ENCODE results near the gene LIX1.
"Not testable (repeated sequence)": the region's sequence is repeated elsewhere in the genome, so short reads cannot be mapped to it uniquely, and the experiment has no call there.

LIX1 gene

DNA sequence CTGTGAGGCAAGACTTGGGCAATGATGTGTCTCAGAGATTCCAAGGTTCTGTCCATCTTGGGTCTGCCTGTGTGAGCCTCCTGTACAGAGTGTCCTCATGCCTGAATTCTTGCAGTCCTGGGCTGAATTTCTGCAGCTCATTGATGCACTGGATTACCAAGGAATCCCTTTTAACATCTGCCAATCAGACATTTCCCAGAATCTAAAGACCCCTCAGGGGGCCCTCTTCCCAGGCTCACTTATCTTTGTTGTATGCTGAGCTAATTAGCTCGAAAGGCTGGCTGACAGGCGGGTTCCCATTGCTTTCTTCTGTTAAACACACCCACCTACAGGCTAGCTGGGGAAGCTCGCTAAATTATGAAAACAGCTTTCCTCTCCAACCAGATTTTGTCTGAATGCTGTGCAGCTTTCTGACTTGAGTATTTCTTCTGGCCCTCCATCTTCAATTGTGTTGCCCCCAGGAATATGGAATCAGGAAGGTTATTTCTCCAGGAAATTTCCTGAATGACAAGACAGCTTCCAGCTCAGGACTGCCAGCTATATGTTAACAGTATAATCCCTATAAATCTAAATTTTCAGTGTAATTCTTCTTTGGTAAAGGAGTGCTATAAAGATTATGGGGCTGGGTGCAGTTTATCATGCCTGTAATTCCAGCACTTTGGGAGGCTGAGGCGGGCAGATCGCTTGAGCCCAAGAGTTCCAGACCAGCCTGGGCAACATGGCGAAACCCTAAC, at the start of gene LIX1:
LIX1 (minus strand) TSS at position 91 of the 734 bp plus-strand sequence; CDS start at position 56, 35 bp downstream.
- peak; percentile 51 to 52 for DNase-seq

- DNase-seq = no peak
Observed at GRCh38 chr5:97191893-97192292, 49.5 kb upstream of the LIX1 start.

- not testable (repeated sequence) for DNase-seq
Observed at GRCh38 chr5:97189523-97189922, 47.1 kb upstream of the LIX1 start.

- DNase-seq = no peak
Observed at GRCh38 chr5:97183930-97184213, 41.5 kb upstream of the LIX1 start.

- DNase-seq = peak; percentile 92 to 95
Observed at GRCh38 chr5:97183100-97183929, 40.9 kb upstream of the LIX1 start, which contains the start of gene RIOK2. RIOK2 (minus strand) TSS chr5:97183247; CDS start chr5:97183191, 56 bp downstream.

DNA sequence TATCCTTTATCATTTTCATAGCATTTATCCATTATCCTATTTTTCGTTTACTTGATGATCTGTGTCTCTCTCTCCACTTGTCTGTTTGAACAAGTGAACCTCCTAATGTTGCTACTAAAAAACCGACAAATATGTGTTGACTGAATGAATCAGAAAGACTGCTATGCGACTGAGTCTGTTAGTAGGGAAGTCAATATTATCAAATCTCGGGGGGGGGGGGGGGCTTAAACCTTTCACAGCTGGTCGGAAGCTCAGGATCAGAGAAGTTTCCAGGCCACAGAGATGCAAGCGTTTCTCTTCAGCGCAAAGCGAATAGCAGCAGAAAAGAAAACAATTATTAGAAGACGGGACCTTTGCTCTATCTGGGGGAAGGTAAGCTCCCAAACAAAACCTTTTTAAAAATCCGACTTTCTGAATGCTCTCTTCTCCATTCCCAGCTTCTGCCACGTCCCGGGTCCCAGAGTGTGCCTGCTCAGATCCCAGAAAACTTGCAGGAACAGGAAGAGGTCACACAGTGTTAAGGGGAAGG, 40.2 kb upstream of the LIX1 start:
- DNase-seq = no peak

GRCh38 chr5:97181856-97182545, 39.6 kb upstream of the LIX1 start:
- no peak for DNase-seq

DNA sequence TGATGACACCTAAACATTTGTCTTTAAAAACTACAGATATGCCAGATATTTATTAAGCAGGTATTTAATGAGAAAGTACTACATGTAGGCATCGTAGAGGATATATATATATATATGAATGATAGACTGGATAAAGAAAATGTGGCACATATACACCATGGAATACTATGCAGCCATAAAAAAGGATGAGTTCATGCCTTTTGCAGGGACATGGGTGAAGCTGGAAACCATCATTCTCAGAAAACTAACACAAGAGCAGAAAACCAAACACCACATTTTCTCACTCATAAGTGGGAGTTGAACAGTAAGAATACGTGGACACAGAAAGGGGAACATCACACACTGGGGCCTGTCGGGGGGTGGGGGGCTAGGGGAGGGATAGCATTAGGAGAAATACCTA, 37.0 kb upstream of the LIX1 start:
- DNase-seq = not testable (repeated sequence)

GRCh38 chr5:97172227-97172626, 29.8 kb upstream of the LIX1 start:
- DNase-seq = no peak

DNA sequence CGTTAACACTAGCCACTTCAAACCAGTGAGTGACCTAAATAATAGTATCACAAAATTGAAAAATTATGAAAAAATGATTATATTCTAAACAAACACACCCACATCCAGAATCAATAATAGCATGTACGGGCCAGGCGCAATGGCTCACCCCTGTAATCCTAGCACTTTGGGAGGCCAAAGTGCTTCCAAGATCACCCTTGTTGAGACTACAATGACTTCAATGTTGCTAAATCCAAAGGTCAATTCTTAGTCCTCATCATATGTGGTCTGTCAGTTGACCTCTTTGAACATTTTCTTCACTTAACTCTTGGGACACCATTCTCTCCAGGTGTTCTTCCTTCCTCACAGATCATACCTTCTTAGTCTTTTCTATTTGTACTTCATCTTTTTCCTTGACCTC, 29.3 kb upstream of the LIX1 start:
- DNase-seq = no peak

DNA sequence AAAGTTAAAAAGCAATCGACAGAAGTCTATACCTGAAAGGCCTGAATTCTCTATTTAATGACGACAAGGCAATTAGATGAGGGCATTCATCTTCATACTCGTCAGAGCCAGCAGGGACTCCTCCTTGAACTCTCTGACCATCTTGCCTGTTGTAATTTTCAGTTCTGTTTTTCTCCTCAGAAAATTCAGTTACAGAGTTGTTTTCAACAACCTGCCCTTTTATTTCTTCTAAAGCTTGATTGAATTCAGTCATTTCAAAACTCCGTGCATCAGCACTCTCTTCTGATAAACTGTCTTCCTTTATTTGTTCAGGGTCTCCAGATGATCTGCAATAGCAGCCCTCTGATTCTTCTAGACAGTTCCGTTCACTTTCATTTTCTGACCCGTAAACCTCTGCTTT, 25.0 kb upstream of the LIX1 start:
- no peak for DNase-seq

- DNase-seq = no peak
Observed at GRCh38 chr5:97165726-97166125, 23.3 kb upstream of the LIX1 start.

- DNase-seq = no peak
Observed at GRCh38 chr5:97164846-97165245, 22.4 kb upstream of the LIX1 start.

DNA sequence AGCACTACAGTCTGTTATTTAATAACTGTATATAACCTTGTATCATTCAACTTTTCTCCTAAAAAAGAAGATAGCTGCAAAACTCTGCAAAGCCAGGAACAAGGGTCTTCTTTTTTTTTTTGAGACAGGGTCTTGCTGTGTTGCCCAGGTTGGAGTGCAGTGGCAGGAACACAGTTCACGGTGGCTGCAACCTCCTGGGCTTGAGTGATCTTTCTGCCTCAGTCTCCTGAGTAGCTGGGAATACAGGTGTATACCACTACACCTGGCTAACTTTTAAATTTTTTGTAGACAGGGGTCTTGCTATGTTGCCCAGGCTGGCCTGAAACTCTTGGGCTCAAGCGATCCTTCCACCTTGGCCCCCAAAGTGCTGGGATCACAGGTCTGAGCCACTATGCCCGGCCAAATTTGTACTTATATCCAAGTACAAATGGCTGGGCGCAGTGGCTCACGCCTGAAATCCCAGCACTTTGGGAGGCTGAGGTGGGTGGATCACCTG, 21.4 kb upstream of the LIX1 start:
- DNase-seq = no peak

DNA sequence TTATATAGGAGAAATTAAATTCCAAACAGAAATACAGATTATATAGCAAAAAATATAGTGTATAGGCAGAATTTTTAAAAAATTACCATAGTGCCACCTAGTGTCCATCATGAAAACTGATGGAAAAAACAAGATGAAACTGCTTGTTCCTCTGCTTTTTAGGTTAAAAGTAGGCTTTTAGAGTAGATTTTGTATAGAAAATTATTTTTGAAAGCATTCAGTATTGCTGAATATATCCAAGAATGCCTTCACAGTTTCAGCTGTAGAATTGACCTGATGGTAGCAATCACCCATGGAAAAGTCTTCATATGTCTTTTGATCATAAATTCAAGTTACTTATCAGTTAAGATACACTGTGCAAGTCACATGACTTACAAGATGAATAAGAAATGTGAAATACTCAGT, 21.0 kb upstream of the LIX1 start:
- no peak for DNase-seq

GRCh38 chr5:97162045-97162444, 19.6 kb upstream of the LIX1 start:
- DNase-seq = peak; percentile 68 to 73

- no peak for DNase-seq
Observed at GRCh38 chr5:97157689-97158088, 15.3 kb upstream of the LIX1 start.

- no peak for DNase-seq
Observed at GRCh38 chr5:97151370-97151769, 9.0 kb upstream of the LIX1 start.

DNA sequence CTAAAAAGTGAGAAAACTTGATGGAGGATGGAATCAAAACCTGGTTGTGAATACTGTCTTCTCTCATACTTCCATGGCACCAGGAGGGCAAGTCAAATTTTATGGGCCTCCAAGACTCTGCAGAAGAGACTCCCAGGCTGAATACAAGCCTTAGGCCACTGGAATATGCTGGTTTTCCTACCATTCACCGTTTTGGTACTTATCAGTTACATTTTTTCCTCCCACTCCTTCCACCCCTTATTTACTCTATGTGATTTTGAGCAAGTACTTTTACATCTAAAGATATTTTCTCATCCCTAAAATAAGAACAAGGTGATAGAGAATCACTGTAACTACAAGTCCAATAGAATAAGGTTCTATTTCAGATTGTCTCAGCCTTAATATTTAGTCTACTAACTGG, 8.0 kb upstream of the LIX1 start:
- no peak for DNase-seq

DNA sequence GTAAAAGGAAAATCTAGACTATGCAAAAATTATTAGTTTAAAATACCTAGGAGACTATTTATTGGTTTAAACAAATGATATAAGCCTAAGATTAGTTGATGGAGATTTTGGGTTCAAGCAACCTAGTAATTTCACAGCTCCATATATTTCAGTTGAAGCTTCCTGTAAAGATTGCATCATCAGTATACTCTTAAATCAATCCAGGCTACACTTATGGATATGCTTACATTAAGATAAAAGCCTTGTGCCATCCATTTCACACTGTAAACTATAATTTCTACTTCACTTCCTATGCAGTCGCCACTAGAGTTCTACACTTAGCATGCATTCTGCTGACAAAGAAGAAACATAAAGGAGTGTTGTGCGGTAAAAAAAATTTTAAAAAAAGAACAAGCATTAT, 7.3 kb upstream of the LIX1 start:
- no peak for DNase-seq

DNA sequence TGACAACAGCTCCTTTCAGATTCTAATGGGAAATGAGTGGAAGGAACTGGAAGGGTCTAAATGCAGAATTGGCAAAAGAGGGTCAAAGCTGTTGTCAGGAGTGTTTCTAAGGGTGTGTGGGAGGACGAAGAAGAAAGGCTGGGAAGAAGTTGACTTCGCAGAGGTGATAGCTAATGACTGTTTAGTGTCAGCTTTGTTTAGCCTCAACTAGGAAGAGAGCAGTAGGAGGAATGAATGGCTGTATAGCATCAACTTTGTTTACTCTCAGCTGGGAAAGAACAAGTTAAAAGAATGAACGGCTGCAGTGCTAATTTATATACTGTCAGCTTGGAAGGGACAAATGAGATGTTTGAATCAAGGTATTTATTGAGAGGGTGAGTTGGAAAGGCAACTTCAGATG, 5.9 kb upstream of the LIX1 start:
- no peak for DNase-seq

DNA sequence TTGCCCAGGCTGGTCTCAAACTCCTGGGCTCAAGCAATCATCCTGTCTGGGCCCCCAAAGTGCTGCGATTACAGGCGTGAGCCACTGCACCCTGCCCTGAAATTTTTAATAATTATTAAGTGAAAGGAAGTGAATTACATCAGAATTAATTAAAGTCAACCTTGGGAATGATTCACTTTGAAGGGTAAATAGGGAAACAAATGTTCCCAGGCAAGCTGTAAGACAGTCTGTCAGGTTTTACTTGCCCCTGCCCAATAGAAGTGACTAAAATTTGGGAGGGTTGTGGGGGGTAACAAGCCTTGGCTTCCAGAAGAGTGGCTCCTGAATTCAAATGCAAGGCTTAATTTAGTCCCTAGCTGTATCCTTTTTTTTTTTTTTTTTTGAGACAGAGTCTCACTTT, 1.3 kb upstream of the LIX1 start:
- no peak for DNase-seq

GRCh38 chr5:97141539-97141938, 872 bp downstream of the LIX1 start:
- DNase-seq = no peak
